Kidney (tissue), 14 donors: ENCODE measurements around the gene CCDC9. TPM values are rescaled to one million over a fixed set of nuclear protein-coding genes. Genes with fewer than 3 reads are reported as not detected.

Experiments used
- DNase-seq, 5 donors: peaks; one replicate each; pipeline ENCODE4 v3.0.0-alpha.2; 2013 to 2020
- FAIRE-seq: peaks from 2 replicates; lab custom pipeline; 2012; peaks lifted over from hg19 to GRCh38; lab: Jason Lieb, UNC
- H3K27ac ChIP-seq, 2 donors: one replicate each; pipeline ENCODE4 v1.7.0; 2013; ENCODE audit warnings: low read depth in 2 of 2, low read length in 2 of 2, inconsistent platforms in 1 of 2
- H3K27me3 ChIP-seq: one replicate; pipeline ENCODE4 v1.7.1; 2013; ENCODE audit warnings: low read length, inconsistent platforms; ENCODE audit not compliant: control insufficient read depth, insufficient read depth
- H3K36me3 ChIP-seq, 3 donors: one replicate each; pipeline versions ENCODE4 v1.7.0 to v1.7.1; 2013; ENCODE audit warnings: low read length in 3 of 3, control low read depth in 1 of 3, inconsistent platforms in 1 of 3; ENCODE audit not compliant: insufficient read depth in 3 of 3, control insufficient read depth in 2 of 3
- H3K4me1 ChIP-seq, 3 donors: one replicate each; pipeline versions ENCODE4 v1.7.0 to v1.7.1; 2013; ENCODE audit warnings: low read length in 3 of 3, inconsistent platforms in 1 of 3, low read depth in 1 of 3; ENCODE audit not compliant: control insufficient read depth in 2 of 3, insufficient read depth in 2 of 3
- H3K4me3 ChIP-seq, 3 donors: one replicate each; pipeline versions ENCODE4 v1.7.0 to v1.8.1; 2013; ENCODE audit warnings: low read length in 3 of 3, control low read depth in 1 of 3, inconsistent platforms in 1 of 3
- H3K9ac ChIP-seq, 3 donors: one replicate each; pipeline versions ENCODE4 v1.7.0 to v1.7.1; 2013; ENCODE audit warnings: low read length in 3 of 3, control low read depth in 1 of 3, inconsistent platforms in 1 of 3
- H3K9me3 ChIP-seq, 3 donors: one replicate each; pipeline versions ENCODE4 v1.7.0 to v1.7.1; 2013; ENCODE audit warnings: low read length in 3 of 3, control low read depth in 1 of 3, inconsistent platforms in 1 of 3; ENCODE audit not compliant: control insufficient read depth in 2 of 3, insufficient read depth in 1 of 3
- CTCF ChIP-seq: IDR thresholded peaks from 3 replicates; pipeline ENCODE4 v1.5.1; 2012; ENCODE audit warnings: mild to moderate bottlenecking, moderate library complexity, borderline replicate concordance; ENCODE audit not compliant: insufficient read depth; ENCODE audit errors: extremely low read depth
- intact Hi-C: fragments of 100-400 bp; cut with DNase I; formaldehyde crosslinking; loops from one replicate; pipeline ENCODE4 v1.11.1; 2022
- polyA plus RNA-seq: library from polyadenylated mRNA; stranded (reverse); fragments of 350-450 nt; fragmentation: Illumina TruSeq; extraction: RNeasy Lipid Tissue Mini Kit (QIAGEN cat#74804); gene quantifications from one replicate; pipeline ENCODE4 v1.2.3, GENCODE V29; 2014; ENCODE audit warnings: low read depth, low replicate concordance; ENCODE audit not compliant: insufficient read depth
- total RNA-seq: library from RNA; stranded (reverse); fragmentation: NEBNext Ultra II Directional; extraction: Animal tissue kit (Norgen Biotek cat#: 25700); gene quantifications from one replicate; pipeline ENCODE4 v1.2.1, GENCODE V29; 2021
- donor health status: control.
- donor health status: control.
- donor health status: control.
- donor health status: control.
- donor health status: control.
- donor health status: DM: yes; HTN: yes; CAD: no.
- donor health status: Normal renal cell carcinoma (clear cell type).

CCDC9 gene
- total and polyA plus RNA-seq, 2 donors from 2014 or later = 14.0 to 49.0 TPM

- intact Hi-C loops = no loop called here
- Histone ChIP-seq H3K27ac (no peak overlapping the region), H3K4me1 (no peaks in the 10 kb centered on the region), H3K36me3 (peaks cover 0 to 36% (median 22%) of the 10 kb centered on the region in 3 donors), H3K9ac (no peak overlapping the region), H3K4me3 (no peak overlapping the region), H3K27me3 (no peaks in the 10 kb centered on the region), H3K9me3 (no peaks in the 10 kb centered on the region)
- peak in 2 of 5 donors; percentile 47 to 72 for DNase-seq
- FAIRE-seq = no peak
- no peak for TF ChIP-seq CTCF
Measured at GRCh38 chr19:47264629-47265028, 8.3 kb downstream of the CCDC9 start.

- H3K36me3 ChIP-seq = peaks cover 0 to 35% (median 15%) of the 10 kb centered on the region in 3 donors
- H3K27me3 ChIP-seq = no peaks in the 10 kb centered on the region
- TF ChIP-seq CTCF = no peak
- FAIRE-seq = no peak
- H3K4me3 ChIP-seq = no peak overlapping the region
- peak in 2 of 5 donors; percentile 33 to 77 for DNase-seq
- no peaks in the 10 kb centered on the region for H3K9me3 ChIP-seq
- H3K27ac ChIP-seq = no peak overlapping the region
- intact Hi-C loops = no loop called here
- H3K4me1 ChIP-seq = no peaks in the 10 kb centered on the region
- no peak overlapping the region for H3K9ac ChIP-seq
Measured at GRCh38 chr19:47266401-47266941, 10.1 kb downstream of the CCDC9 start.

- Histone ChIP-seq H3K4me1 (peaks cover 0 to under 1% (median 0%) of the 10 kb centered on the region in 3 donors), H3K27me3 (no peaks in the 10 kb centered on the region), H3K4me3 (no peak overlapping the region), H3K36me3 (peaks cover 0 to 35% (median 15%) of the 10 kb centered on the region in 3 donors), H3K9me3 (no peaks in the 10 kb centered on the region), H3K27ac (no peak overlapping the region), H3K9ac (no peak overlapping the region)
- no peak for FAIRE-seq
- TF ChIP-seq CTCF = no peak
- intact Hi-C loops = no loop called here
- no peak for DNase-seq
Measured at GRCh38 chr19:47267350-47267759, 11.0 kb downstream of the CCDC9 start.

- no peak overlapping the region for H3K27ac ChIP-seq
- FAIRE-seq = no peak
- peaks cover 0 to 30% (median 15%) of the 10 kb centered on the region in 3 donors for H3K36me3 ChIP-seq
- peaks cover 0 to 4% (median 0%) of the 10 kb centered on the region in 3 donors for H3K4me1 ChIP-seq
- TF ChIP-seq CTCF = no peak
- no peaks in the 10 kb centered on the region for H3K27me3 ChIP-seq
- no peaks in the 10 kb centered on the region for H3K9me3 ChIP-seq
- H3K4me3 ChIP-seq = no peak overlapping the region
- intact Hi-C loops = no loop called here
- DNase-seq = no peak
- H3K9ac ChIP-seq = no peak overlapping the region
Measured at GRCh38 chr19:47268028-47268427, 11.7 kb downstream of the CCDC9 start.
